ENCODE measurements around the gene E2F4.
A peak's percentile ranks its signal among the peaks of the same experiment; 100 is the strongest.

Gene E2F4

DNA sequence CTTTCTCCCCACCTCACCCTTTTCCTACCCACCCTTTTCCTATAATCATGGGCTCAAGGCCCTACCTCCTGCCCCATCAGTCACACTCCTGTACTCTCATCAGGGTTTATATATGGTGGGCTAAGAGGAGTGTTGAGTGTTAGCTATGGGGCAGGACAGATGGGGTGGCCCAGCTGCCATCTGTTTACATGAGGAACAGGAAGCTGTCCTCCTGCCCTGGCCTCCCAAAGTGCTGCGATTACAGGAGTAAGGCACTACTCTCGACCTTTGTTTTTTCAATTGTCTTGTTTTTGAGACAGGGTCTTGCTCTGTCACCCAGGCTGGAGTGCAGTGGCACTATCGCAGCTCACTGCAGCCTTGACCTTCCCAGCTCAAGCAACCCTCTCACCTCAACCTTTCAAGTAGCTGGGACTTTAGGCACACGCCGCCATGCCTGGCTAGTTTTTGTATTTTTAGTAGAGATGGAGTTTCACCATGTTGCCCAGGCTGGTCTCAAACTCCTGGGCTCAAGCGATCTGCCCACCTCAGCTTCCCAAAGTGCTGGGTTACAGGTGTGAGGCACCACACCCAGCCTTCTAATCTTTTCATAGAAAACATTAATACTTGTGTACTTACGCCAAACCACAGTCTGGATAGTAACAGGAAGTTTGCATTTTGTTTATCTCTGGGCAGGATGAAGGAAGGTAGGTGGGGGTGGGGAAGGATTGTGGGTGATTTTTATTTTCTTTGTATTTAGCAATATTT is 33.9 kb upstream of the E2F4 start:
- DNase-seq (ENCODE audit: low read depth in 2 of 2) = no peak

- peak; percentile 79 to 81 for DNase-seq (ENCODE audit: low read depth in 2 of 2)
Observed at GRCh38 chr16:67158637-67159600, 33.0 kb upstream of the E2F4 start.

GRCh38 chr16:67161595-67162058 is 30.3 kb upstream of the E2F4 start:
- no peak for DNase-seq (ENCODE audit: low read depth in 2 of 2)

DNA sequence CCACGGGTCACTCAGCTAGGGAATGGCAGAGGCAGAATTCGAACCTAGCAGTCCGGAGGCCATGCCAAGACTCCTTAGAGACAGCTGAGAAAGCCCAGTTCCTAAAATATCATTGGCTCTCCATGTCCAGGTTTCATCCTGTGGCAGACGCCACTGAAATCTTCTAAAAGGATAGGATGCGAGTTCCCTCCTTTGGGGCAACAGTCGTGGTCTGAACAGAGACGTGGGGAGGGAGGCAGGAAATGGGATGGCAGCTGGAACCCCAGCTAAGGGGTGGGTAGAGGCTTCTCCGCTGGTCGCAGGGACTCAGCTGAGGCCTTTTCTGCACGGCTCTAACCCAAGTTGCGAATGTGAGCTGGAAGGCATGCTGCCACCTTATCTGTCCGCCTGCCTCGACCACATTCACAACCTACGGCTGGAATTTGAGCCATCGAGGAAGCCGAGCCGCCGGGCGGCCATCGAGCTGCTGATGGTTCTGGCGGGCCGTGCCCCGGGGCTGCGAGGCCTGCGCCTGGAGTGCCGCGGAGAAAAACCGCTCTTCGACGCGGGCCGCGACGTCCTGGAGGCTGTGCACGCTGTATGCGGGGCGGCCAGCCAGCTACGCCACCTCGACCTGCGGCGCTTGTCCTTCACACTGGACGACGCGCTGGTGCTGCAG is 29.3 kb upstream of the E2F4 start:
- no peak for DNase-seq (ENCODE audit: low read depth in 2 of 2)

DNA sequence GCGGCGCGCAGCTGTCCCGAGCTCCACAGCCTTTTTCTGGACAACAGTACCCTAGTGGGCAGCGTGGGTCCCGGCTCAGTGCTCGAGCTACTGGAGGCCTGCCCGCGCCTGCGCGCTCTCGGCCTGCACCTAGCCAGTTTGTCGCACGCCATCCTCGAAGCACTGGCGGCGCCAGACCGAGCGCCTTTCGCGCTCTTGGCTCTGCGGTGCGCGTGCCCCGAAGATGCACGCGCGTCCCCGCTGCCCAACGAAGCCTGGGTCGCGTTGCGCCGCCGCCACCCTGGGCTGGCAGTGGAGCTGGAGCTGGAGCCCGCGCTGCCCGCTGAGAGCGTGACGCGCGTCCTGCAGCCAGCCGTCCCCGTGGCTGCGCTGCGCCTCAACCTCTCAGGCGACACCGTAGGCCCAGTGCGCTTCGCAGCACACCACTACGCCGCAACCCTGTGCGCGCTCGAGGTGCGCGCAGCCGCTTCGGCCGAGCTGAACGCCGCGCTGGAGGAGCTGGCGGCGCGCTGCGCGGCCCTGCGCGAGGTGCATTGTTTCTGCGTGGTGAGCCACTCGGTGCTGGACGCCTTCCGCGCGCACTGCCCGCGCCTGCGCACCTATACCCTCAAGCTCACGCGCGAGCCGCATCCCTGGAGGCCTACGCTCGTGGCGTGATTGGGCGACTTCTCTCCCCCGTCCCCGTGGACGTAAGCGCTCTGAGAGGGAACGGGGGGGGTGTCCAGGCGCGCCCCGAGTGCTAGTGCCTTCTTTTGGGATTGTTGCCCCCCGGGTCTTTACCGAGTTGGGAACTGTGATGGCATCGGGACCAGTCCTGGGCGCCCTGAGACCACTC is 28.6 kb upstream of the E2F4 start:
- peak in 1 of 2 donors; percentile 36 for DNase-seq (ENCODE audit: low read depth in 2 of 2)

GRCh38 chr16:67163999-67164558 is 27.9 kb upstream of the E2F4 start:
- DNase-seq (ENCODE audit: low read depth in 2 of 2) = no peak

DNA sequence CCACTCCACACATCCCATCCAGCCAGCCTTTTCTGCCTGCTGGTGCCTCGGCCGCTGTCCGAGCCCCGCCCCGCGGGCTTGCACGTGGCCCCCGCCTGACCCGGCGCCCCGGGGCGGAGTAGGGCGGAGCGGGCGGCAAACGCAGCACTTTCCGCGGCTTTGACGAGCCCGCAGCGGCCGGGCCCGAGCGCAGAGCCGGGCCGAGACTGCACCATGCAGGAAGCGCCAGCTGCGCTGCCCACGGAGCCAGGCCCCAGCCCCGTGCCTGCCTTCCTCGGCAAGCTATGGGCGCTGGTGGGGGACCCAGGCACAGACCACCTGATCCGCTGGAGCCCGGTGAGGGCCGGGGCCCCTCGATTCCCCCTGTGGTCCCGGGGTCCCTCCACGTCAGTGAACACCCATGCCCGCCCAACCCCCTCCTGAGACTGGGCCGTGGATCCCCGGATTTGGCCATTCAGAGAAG is 27.3 kb upstream of the E2F4 start, which contains the start of gene HSF4:
HSF4 (plus strand) TSS at position 147 of the 463 bp plus-strand sequence; CDS start at position 214, 67 bp downstream.
- DNase-seq (ENCODE audit: low read depth in 2 of 2) = no peak

DNA sequence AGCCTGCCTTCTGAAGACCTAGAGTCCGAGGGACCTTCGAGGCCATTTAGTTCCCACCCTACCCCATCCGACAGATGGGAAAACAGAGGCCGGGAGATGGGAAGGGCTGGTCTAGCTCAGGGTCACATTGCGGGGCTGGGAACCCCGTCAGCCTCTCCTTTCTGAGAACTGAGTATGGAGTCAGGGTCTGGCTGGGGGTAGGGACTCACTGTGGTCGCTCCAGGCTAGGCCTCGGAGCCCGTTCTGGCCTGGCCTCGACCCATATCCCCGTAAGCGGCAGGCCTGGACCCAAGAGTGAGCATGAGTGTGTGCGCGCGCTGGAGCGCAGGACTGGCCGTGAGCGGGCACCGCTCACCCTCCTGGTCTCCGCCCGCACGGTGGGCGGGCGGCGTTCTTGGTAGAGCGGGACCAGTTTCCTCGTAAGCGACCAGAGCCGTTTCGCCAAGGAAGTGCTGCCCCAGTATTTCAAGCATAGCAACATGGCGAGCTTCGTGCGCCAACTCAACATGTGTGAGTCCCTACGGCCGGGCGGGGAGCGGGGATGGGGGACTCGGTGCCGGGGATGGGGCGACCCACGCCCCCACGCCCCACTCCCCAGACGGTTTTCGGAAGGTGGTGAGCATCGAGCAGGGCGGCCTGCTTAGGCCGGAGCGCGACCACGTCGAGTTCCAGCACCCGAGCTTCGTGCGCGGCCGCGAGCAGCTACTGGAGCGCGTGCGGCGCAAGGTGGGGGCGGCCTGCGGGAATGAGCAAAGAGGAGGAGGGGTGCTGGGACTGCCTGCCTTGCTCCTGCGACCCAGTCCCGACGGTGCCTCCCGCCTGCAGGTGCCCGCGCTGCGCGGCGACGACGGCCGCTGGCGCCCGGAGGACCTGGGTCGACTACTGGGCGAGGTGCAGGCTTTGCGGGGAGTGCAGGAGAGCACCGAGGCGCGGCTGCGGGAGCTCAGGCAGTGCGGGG is 26.6 kb upstream of the E2F4 start:
- DNase-seq (ENCODE audit: low read depth in 2 of 2) = no peak

DNA sequence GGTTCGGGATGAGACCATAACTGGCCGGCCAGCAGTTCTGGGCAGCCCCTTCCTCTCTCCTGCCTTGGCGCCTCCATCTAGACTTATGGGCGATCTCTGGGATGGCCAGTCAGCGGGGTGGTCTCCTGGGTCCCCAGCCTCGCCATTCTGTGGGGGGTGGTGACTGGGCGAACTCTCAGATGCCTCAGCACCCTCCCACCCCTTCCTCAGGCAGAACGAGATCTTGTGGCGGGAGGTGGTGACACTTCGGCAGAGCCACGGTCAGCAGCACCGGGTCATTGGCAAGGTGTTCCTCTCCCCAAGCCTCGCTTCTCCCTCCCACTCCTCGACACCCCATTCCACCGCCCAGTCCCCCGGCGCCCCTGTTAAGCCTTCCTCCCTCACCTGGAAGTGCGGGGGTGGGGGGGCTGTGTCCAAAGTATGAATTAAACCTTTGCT is 25.8 kb upstream of the E2F4 start:
- no peak for DNase-seq (ENCODE audit: low read depth in 2 of 2)

DNA sequence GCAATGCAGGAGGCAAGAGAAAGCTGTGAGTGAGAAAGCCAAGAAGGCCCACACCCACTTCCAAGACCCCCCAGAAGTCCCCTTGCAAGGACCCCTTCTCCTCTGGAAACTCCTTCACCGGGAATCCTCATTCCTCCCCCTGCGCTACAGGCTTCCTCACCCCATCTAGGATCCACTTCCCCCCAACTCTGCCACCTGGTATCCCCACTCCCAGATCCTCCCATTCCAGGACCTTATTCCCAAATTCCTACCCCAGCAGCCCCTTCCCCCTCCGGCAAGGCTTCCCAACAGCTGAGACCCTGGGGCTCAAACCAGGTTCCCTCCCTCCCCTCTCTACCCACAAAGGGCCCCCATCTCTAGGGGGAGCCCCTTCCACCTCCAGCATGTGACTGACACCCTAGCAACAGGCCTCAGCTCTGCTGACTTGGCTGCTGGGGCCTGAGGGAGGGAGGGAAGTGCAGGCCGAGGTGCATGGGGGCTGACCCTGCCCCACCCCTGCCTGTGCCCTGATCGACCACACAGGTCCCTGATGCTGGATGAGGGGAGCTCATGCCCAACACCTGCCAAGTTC is 25.3 kb upstream of the E2F4 start:
- DNase-seq (ENCODE audit: low read depth in 2 of 2) = no peak

GRCh38 chr16:67167588-67167987 is 24.4 kb upstream of the E2F4 start:
- no peak for DNase-seq (ENCODE audit: low read depth in 2 of 2)

- DNase-seq (ENCODE audit: low read depth in 2 of 2) = no peak
Observed at GRCh38 chr16:67169011-67169451, 22.9 kb upstream of the E2F4 start.

- DNase-seq (ENCODE audit: low read depth in 2 of 2) = no peak
Observed at GRCh38 chr16:67169642-67170167, 22.2 kb upstream of the E2F4 start.

- DNase-seq (ENCODE audit: low read depth in 2 of 2) = peak in 1 of 2 donors; percentile 41
Observed at GRCh38 chr16:67170168-67170948, 21.6 kb upstream of the E2F4 start, which contains the start of gene NOL3. NOL3 (plus strand) TSS chr16:67170538.

- no peak for DNase-seq (ENCODE audit: low read depth in 2 of 2)
Observed at GRCh38 chr16:67170949-67171649, 20.9 kb upstream of the E2F4 start.

DNA sequence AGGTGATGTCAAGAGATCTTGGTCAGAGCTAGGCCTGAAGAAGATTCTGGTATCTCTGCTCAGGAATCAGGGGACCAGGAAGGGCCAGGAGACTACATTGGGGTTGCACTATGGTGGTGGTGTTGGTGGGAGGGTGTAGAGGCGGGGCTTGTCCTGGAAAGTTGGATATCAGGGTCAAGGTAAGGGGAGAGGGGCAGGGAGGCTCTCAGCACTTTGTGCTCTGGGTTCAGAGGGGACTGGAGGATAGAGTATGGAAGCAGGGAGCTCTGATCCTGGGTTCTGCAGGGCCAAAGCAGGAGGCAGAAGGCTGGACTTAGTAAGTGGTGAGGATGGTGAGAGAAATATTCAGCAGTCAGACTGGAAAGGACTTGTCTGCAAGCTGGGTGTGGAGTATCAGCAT is 18.6 kb upstream of the E2F4 start:
- no peak for DNase-seq (ENCODE audit: low read depth in 2 of 2)
